HG03575 (cell line): Measurements from ENCODE around the gene CCDC183.
"Not testable (repeated sequence)": the region's sequence is repeated elsewhere in the genome, so short reads cannot be mapped to it uniquely, and the experiment has no call there.

Source experiments
- ATAC-seq: cut with Tn5 transposase; IDR thresholded peaks from one replicate; pipeline ENCODE4 v1.9.1; 2021; ENCODE audit not compliant: unreplicated experiment, insufficient number of reproducible peaks, low FRiP score; ENCODE audit errors: extremely low read depth

CCDC183 gene

GRCh38 chr9:136794281-136794999, 1.7 kb upstream of the CCDC183 start:
- ATAC-seq: no peak

GRCh38 chr9:136795000-136795348, 1.2 kb upstream of the CCDC183 start:
- no peak for ATAC-seq

GRCh38 chr9:136796775-136797347, 723 bp downstream of the CCDC183 start:
- ATAC-seq: not testable (repeated sequence)

- ATAC-seq: no peak
These were observed 2.6 kb downstream of the CCDC183 start for GRCh38 chr9:136798708-136799078.

GRCh38 chr9:136799079-136799853, 3.1 kb downstream of the CCDC183 start:
- ATAC-seq: no peak

GRCh38 chr9:136799854-136800657, 3.9 kb downstream of the CCDC183 start:
- no peak for ATAC-seq

GRCh38 chr9:136802321-136802720, 6.2 kb downstream of the CCDC183 start:
- no peak for ATAC-seq

GRCh38 chr9:136803009-136803550, 6.9 kb downstream of the CCDC183 start:
- not testable (repeated sequence) for ATAC-seq

GRCh38 chr9:136803551-136804508, 7.7 kb downstream of the CCDC183 start:
- no peak for ATAC-seq

GRCh38 chr9:136804509-136805206, 8.5 kb downstream of the CCDC183 start:
- ATAC-seq: no peak

GRCh38 chr9:136805207-136805740, 9.1 kb downstream of the CCDC183 start:
- ATAC-seq: no peak

GRCh38 chr9:136806067-136806466, 9.9 kb downstream of the CCDC183 start:
- no peak for ATAC-seq

- no peak for ATAC-seq
These were observed 10.6 kb downstream of the CCDC183 start for GRCh38 chr9:136806631-136807201.

GRCh38 chr9:136807281-136808074, 11.3 kb downstream of the CCDC183 start, which contains the start of gene RABL6:
TSS of gene RABL6 (plus strand) at chr9:136807948. CDS start at chr9:136808197, 249 bp downstream.
- ATAC-seq: no peak

GRCh38 chr9:136808075-136808805, 12.1 kb downstream of the CCDC183 start:
- ATAC-seq: no peak

- no peak for ATAC-seq
These were observed 12.6 kb downstream of the CCDC183 start for GRCh38 chr9:136808806-136809158.
